D721Med (cell line): ENCODE measurements around the gene MYO18B.

Experiments used
- DNase-seq: peaks from one replicate; pipeline ENCODE4 v3.0.0; 2011; ENCODE audit warnings: low spot score; ENCODE audit not compliant: insufficient read length
- FAIRE-seq: peaks from 2 replicates; lab custom pipeline; 2011; peaks lifted over from hg19 to GRCh38; lab: Jason Lieb, UNC
- TF ChIP-seq, protein P1 (sequence below): IDR thresholded peaks from 2 replicates; pipeline ENCODE4 v1.5.1; 2012; ENCODE audit warnings: mild to moderate bottlenecking, control low read depth; ENCODE audit not compliant: insufficient read depth; ENCODE audit errors: missing control alignments

The MYO18B gene

GRCh38 chr22:25902402-25902801, 160.4 kb downstream of the MYO18B start:
- FAIRE-seq: no peak
- TF ChIP-seq, protein P1, sequence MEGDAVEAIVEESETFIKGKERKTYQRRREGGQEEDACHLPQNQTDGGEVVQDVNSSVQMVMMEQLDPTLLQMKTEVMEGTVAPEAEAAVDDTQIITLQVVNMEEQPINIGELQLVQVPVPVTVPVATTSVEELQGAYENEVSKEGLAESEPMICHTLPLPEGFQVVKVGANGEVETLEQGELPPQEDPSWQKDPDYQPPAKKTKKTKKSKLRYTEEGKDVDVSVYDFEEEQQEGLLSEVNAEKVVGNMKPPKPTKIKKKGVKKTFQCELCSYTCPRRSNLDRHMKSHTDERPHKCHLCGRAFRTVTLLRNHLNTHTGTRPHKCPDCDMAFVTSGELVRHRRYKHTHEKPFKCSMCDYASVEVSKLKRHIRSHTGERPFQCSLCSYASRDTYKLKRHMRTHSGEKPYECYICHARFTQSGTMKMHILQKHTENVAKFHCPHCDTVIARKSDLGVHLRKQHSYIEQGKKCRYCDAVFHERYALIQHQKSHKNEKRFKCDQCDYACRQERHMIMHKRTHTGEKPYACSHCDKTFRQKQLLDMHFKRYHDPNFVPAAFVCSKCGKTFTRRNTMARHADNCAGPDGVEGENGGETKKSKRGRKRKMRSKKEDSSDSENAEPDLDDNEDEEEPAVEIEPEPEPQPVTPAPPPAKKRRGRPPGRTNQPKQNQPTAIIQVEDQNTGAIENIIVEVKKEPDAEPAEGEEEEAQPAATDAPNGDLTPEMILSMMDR: no peak
- DNase-seq: no peak

- no peak for FAIRE-seq
- DNase-seq: no peak
- TF ChIP-seq, protein P1: peak; percentile 16
Measured at GRCh38 chr22:25903294-25903693, 161.3 kb downstream of the MYO18B start.

GRCh38 chr22:25908212-25908611, 166.2 kb downstream of the MYO18B start:
- DNase-seq: no peak
- FAIRE-seq: no peak
- TF ChIP-seq, protein P1: no peak

- DNase-seq (no peak), FAIRE-seq (no peak)
- TF ChIP-seq, protein P1: no peak
Measured at GRCh38 chr22:25908755-25909154, 166.8 kb downstream of the MYO18B start.

DNA sequence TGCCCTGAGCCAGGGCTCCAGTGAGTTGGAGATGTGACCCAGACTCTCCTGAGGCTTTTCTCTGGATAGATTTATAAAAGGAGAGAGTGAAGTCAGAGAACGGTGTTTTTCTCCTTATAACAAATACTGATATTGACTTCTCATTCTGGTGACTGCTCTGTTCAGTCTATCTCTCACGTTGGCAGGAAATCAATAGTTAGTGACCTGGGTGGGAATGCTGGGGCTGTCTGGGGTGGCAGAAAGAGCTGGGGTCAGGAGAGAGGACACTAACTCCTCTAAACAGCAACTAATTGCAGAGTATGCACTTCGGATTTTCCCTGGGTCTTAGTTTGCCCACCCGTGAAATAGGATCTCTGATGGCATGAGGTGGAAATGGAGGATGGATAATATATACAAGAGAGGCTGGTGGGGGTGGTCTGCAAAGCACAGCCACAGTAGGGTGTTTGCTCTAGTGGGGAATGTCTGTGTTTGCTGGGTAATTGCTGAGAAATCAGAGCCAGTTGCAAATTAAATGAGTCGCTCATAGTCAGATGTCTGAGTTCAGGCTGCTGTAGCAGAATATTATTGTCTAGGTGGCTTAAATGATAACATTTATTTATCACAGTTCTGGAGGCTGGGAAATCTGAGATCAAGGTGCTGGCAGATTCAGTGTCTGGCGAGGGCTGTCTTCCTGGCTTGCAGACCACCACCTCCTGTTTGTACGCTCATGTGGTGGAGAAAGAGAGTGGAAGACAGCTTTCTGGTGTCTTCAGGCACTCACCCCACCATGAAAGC, 167.8 kb downstream of the MYO18B start:
- TF ChIP-seq, protein P1: no peak
- FAIRE-seq (no peak), DNase-seq (no peak)

- TF ChIP-seq, protein P1: no peak
- FAIRE-seq (no peak), DNase-seq (no peak)
Measured at GRCh38 chr22:25911243-25911972, 169.4 kb downstream of the MYO18B start.

DNA sequence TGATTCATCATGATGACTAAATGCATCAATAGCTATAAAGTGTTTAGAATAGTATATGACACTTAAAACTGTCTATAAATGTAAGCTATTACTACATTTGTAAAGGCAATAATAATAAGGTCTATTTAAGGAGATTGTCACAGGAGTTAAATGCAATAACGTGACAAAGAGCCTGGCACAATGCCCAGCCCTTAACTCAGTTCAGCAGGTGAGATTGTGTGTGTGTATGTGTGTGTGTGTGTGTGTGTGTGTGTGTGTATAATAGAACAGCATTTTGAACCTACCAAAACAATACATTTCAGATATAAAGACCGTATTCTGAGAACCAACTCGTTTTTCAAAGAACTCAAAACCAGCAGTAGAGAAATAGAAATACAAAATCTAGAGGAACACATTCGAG, 177.5 kb downstream of the MYO18B start:
- DNase-seq: no peak
- FAIRE-seq: no peak
- TF ChIP-seq, protein P1: no peak
